Non-pigmented ciliary epithelial cell (primary cell): Measurements from ENCODE around the gene UBALD2.
"Not testable (repeated sequence)": the region's sequence is repeated elsewhere in the genome, so short reads cannot be mapped to it uniquely, and the experiment has no call there.

Experiments used
- DNase-seq: peaks from one replicate; pipeline ENCODE4 v3.0.0-alpha.2; 2010; ENCODE audit warnings: low read depth

Gene UBALD2

DNA sequence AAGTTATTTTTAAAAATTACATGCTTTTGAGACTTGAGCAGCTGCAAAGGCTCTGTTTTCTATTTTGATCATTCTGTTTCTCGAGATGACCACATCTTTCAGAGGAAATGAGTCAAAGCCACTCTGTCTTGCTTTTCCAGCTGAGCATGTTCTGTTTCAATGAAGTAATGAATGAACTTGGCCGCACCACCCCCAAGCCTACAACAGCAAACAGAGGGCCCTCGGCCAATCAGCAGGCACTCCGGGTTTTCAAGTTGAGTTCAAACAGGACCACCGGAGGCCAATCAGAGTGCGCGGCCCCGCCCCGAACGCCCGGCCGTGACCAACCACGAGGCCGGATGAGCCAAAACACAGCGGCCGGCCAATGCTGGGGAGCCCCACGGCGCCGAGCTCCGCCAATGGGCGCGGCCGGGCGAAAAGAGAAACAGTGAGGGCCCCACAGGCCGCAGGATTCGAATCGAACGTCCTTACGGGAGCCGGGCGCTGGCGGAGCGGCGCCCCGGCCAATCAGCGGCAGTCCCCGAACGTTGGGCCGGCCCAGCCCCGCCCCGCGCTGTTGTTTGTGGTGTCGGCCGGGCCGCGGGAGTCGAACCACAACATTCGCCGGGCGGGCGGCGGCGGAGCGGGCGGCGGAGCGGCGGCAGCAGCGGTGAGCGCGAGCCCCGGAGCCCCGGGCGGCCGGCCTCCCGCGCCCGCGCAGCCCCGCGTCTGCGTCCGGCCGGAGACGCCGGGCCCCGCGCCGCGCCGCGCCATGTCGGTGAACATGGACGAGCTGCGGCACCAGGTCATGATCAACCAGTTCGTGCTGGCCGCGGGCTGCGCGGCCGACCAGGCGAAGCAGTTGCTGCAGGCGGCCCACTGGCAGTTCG is at the start of gene UBALD2:
Gene UBALD2 (plus strand): TSS at position 594 of the 869 bp plus-strand sequence. CDS start 158 bp downstream, at position 752.
- DNase-seq, result peak; percentile 99

DNA sequence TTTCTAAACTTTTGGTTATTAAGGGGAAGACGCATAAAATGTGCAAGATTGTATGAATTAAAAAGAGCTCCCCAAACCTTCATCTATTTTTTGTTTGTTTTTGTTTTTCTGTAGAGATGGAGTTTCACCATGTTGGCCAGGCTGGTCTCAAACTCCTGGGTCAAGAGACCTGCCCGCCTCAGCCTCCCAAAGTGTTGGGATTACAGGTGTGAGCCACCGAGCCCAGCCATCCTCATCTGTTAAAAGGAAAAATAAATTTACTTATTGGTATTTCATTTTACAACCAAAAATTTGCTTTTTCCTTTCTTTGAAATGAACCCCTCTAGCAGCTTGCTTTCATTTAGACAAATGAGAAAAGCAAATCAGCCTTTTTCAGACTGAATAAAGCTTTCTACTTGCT is 48.1 kb upstream of the UBALD2 start:
- no peak for DNase-seq

DNA sequence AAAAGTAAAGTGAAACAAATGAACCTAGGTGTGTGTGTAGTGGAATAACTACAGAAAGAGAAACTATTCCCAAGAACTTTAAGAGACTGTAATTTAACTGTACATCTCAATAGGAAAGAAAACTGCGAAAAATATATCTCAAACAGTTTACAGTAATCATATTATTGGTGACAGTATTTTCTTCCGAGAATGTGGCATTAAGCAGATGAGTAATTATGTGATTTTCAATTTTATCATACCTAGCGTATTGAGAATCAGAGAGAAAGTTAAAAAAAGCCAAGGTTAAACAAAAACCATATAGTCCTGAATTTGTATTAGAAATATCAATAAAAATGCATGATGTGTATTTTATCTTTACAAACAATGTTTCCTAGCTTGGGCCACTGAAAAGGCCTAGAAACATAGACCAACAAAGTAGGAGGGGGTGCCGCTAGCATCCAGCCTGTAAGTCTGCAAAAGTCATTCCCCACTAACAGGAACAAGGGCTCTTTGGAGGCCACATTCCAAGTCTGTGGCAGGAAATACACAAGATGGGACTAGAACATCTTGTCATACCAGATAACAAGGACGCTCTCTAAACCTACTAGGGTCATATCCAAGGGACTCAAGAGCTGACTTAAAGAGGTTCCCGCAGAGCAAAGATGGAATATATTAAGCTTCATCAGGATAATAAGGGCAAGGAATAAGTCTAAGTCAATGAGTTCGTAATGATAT is 45.3 kb upstream of the UBALD2 start:
- DNase-seq, result no peak

DNA sequence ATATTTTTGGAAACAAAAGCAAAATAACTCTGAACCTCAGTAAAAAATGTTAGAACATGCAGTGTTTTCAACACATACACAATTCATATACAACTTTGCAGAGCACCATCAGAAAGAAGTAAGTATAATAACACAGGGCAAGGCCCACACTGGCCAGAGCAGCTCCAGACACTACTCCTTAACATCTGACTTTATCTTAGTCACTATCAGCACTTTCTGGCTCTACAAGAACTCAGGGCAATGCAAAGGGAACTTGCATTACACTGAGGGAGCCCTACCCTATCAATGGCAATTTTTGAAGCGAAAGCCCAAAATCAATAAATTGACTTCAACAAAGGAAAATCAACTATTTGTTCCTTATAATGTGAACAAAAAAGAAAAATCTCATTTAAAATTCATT is 41.3 kb upstream of the UBALD2 start:
- DNase-seq, result no peak

DNA sequence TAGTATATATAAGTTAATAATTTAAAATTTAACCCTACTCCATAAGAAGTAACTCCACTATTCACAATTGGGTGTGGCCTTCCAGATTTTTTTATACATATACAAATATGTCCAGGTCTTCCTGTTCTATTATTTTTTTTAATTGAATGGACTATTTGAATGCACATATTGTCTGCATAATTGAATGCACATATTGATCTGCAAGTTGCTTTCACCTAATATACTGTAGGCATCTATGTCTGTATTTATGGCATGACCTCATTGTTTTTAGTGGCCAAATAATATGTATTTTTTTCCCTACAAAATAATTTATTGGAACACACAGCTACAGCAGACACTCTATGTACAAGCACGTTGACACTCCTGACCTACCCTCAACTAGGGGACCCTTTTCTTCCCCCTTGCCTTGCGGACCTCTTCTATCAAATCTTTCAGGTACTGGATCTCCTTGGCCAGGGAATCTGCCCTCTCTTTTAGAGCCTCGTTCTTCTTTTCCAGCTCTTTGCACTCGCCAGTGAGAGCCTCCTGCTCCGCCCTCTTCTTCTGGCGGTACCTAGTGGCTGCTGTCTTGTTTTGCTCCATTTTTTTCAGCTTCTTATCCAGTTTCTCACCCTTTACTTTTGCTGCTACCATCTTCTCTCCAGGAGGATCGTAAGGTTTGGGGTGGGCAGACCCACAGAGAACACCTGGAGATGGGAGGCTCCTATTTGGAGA is 39.6 kb upstream of the UBALD2 start:
- DNase-seq, result not testable (repeated sequence)

DNA sequence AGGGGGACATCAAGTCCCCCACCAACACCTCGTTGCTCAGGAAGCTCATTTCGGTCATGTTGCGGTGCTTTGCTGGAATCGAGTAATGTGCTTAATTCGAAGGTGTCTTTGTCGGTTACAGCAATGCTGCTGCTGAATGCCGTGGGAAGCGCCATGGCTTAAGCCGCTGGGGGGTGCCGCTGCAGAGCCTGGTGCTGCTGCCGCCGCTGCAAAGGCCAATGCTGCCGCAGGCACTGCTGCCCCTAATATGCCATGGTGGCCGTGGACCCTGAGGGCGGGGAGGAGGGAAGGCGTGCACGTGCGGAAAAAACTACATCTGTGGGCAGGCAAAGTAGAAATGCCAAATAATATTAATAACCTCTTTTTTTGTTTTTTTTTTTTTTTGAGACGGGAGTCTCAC is 38.4 kb upstream of the UBALD2 start:
- not testable (repeated sequence) for DNase-seq

DNA sequence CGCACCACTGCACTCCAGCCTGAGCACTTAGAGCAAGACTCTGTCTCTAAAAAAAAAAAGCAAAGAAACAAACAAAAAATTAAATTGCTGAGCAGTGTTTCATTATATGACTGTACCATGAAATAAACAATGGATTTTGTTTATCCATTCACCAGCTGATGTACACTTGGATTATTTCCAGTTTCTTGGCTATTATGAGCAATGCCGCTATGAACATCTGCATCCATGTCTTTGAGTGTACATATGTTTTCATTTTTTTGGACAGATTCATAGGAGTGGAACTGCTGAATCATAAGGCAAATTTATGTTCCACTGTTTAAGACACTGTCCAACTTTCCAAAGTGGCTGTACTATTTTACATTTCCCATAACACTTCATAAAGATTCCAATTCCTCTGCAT is 32.8 kb upstream of the UBALD2 start:
- peak; percentile 65 for DNase-seq

DNA sequence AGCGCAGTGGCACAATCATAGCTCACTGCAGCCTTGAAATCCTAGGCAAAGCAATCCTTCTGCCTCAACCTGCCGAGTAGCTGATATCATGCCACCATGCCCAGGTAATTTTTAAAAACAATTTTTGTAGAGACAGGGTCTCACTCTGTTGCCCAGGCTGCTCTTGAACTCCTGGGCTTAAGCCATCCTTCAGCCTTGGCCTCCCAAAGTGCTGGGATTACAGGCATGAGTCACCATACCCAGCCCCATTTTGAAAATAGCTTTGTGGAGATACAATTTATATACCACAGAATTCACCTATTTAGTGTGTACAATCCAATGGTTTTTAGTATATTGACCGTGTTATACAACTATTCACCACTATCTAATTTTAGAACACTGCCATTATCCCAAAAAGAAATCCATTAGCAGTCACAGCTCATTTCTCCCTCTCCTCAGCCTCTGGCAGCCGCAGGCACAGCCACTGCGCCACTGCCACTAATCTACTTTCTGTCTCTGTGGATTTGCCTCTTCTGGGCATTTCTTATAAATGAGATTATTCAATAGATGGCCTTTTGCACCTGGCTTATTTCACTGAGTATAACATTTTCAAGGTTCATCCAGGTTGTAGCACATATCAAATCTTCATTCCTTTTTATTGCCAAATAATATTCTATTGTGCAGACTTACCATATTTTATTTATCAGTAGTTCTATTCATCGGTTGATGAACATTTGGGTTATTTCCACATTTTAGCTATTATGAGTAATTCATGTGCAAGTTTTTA is 31.4 kb upstream of the UBALD2 start:
- no peak for DNase-seq

DNA sequence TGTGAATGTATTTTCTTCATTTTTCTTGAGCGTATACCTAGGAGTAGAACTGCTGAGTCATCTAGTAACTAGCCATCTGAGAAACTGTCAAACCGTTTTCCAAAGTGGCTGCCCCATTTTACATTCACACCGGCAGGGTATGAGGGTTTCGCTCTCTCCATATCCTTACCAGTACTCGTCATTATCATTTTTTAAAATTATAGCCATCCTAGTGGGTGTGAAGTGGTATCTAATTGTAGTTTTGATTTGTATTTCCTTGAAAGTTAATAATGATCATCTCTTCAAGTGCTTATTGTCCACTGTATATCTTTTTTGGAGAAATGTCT is 30.8 kb upstream of the UBALD2 start:
- no peak for DNase-seq

DNA sequence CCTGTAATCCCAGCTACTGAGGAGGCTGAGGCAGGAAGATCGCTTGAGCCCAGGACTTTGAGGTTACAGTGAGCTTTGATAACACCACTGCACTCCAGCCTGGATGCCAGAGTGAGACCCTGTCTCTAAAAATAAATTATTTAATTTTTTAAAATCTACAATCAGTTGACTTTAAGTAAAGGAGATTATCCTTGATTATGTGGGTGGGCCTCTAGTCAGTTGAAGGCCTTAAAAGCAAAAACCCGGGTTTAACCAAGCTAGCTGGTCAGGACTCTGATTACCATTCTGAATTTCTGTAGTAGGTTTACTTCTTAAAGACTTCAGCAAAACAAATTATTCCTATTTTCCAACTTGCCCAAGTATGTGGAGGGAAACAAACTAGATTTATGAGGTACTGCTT is 29.3 kb upstream of the UBALD2 start:
- no peak for DNase-seq

DNA sequence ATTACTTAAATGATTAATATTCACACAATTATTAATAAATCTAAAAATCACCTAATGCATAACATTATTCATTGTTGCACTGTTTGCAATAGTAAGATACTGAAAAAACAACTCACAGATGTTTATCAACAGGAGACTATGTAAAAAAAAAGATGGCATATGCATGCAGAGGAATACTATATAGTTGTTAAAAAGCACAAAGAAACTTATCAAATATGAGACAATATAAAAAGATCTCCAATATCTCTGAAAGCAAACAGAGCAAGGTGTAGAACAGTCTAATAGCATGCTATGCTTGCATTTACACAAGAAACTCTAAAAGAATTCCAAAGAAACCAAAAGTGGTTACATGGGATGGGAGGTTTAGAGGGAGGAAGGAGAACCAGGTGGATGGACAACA is 28.5 kb upstream of the UBALD2 start:
- no peak for DNase-seq

DNA sequence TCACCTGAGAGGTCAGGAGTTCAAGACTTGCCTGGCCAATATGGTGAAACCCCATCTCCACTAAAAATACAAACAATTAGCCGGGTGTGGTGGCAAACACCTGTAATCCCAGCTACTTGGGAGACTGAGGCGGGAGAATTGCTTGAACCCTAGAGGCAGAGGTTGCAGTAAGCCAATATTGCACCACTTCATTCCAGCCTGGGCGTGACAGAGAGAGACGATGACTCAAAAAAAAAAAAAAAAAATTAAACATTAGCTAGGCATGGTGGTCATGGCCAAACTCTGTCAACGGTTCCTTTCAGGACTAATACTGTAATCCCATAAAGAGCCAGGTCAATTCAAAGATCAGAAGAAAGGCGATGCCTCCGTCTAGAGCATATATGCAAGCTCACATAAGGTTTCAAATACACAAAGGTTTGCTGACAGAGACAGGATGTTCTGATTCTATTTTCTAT is 27.3 kb upstream of the UBALD2 start:
- no peak for DNase-seq

DNA sequence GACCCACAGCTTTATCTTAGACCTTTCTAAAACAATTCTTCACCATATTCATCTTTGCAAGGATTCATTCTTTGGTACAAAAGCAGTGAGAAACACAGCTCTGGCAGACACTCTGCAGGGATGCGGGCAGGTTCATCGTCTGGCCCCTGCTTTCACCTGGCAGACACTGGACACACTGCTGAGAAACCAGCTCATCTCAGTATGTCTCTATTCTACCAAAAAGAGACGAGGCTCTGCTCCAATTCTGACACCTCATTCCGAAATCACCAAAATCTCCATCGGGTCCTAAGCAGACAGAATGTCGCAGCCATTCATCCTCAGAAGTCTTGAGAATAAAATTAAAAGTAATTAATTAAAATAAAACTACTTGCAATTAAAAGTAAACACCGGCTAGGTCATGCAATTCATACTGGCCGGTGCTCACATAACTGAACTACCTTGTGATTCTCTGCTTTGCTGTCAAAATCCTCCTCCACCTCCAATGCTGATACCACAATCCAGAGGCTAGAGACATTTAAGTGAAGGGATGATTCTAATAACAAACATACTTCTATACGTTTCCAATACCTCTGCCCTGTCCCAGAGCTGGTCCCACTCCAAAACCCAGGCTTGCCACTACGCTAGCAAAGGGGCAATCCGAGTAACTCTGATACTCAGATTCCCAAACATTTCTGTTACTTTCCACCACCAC is 26.2 kb upstream of the UBALD2 start:
- DNase-seq, result no peak

DNA sequence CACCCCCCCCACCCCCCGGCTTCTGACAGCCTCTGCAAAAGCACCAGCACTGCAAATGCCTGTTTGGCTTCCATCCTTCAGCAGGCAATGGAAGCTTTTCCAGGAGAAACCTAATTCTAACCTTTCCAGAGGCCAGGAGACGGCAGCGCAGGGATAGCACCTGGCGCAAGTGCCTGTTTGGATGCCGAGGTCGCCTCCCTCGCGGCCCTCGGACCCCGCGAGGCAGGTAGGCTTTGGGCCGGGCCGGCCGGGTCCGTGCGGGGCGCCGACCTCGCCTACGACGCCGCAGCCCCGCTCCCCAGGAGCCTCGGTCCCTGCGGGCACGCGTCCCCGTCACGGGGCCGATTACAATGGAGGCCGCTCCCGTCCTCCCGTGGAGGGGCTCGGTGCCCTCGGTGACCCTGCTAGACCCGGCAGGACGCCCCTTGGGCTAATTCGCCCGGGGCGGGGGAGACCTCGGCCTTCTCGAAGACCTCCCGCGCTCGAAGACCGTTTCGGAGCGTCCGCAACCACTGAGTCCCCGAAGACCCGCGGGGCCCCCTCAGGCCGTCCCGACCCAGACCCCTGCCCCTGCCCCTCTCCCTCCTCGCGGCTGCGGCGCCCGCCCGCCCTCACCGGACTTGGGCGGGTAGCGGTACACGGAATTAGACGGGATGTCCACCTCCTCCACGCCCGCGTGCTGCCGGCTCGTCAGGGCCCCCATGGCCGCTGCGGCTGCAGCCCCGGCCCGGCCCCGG is 25.4 kb upstream of the UBALD2 start:
- no peak for DNase-seq

DNA sequence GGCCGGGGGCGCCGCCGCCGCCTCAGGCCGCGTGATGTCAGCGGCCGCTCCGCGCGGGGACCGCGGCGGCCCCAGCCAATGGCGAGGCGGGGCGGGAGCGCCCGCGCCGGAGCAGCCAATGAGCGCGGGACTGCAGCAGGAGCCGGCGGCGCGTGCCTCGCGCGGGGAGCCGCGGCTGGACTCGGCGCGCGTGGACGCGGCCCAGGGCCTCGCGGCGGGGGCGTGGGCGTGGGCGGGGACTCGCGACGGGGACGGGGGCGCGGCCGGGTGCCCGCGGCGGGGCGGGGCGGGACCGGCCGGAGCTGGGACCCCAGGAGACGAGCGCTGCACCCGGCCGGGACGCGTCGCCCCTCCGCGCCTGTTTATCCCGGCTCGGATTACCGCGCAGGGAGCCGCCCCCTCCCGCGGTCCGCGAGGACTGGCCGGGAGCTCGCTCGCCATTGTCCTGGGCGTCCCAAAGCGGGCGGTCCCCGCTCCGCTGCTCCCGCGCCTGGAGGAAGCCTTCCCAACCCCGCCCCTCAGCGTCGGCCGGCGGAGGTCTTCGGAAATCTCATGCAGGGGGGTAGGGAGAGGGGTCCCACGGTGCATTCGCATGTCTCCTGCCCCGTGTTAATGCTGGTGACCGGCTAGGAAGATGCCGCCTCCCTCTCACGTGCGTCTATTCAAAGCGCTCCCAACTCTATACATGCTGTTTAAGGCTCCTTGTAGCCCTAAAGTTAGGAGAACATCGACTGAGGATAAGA is 24.5 kb upstream of the UBALD2 start, which contains the start of gene RNF157:
Gene RNF157 (minus strand): TSS at position 33 of the 743 bp plus-strand sequence. CDS start 253 bp downstream, outside the sequence.
- DNase-seq, result no peak

DNA sequence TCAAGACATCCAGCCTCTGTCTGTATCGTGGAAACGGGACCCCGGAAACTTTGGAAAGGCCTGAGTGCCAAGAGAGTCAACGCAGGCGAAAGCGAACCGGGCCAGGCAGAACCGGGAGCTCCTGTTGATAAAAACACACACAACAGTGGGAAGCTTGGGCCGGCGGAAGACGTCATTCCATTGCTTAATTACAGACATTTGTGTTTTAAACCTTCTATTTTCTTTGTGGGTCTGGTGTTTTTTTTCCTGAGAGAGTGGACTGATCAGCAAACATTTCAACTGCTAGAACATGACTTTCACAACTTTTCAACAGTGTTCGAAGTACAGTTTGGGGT is 24.0 kb upstream of the UBALD2 start:
- no peak for DNase-seq

DNA sequence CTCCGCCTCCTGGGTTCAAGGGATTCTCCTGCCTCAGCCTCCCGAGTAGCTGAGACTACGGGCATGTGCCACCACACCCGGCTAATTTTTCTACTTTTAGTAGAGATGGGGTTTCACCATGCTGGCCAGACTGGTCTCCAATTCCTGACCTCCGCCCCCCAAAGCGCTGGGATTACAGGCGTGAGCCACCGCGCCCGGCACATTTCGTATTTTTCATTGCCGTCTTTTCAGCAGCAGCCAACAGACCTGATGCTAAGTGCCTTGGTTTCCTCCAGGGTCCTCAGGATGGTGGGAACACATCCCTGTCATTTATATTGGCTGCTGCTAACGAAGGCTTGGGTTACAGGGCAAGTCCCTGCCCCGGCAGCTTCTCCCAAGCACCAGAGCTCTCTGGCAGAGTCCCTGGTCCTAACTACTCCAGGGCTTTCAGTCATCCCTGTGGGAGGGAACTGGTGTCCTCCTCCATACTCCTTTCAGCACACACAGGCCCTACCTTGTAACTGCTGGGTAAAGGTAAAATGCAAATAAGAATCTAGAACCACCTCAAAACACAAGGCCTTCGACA is 23.4 kb upstream of the UBALD2 start:
- no peak for DNase-seq

DNA sequence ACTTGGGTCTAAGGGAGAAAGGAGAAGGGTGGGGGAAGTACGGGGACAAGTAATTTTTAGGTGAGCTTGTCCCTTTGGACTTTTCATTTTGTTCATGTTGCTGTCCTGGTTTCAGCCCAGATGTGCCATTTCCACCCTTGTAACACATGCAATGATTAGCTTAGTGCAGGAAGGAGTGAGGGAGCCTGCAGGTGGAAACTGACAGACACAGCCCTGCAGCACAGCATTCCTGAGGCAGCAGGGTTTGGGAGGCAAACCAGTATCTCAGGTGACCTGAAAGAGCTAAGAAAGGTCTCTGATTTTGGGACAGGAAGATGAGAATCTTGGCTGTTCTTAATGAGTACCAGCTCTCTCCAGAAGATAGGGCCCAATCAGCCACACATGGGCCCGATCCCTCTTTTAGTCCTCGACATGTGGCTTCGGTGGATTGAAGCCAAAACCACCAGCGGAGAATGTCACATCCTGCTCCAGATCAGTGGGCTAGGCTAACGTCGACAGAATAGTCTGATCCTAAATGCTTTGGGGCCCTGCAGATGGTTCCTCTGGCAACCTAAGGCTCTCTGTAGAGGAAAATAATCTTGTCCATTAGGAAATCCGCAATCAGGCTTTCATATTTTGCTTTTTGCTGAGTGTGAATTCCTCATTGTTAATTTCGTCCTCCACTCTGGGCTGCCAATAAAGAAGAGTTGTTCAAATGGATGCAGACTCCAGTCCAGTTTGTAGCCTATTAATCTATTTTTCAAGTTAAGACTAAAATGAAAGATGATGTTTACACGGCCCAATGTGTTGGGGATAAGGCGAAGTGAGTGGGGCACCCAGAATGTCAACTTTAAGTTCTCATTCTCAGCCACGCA is 21.1 kb upstream of the UBALD2 start:
- DNase-seq, result no peak

DNA sequence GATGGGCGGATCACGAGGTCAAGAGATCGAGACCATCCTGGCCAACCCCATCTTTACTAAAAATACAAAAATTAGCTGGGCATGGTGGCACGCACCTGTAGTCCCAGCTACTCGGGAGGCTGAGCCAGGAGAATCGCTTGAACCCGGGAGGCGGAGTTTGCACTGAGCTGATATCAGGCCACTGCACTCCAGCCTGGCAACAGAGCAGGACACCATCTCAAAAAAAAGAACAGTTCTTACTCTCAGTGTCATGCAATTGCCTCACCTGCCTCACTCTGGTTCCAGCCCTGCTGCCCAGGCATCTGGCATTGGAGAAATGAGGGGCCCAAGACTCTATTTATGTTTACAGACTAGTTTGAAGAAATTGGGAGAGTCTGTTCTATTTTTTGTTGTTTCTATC is 20.4 kb upstream of the UBALD2 start:
- not testable (repeated sequence) for DNase-seq
